KMS-11 (cell line): ENCODE measurements around the gene ADAMTS9.

ENCODE experiments used
- H2AFZ ChIP-seq: fragments of 200-600 bp; sonication (generic); 2 replicates; pipeline ENCODE4 v1.6.1; 2016; ENCODE audit warnings: antibody characterized with exemption, mixed run types, low read depth
- H3K27ac ChIP-seq: fragments of 200-600 bp; sonication (generic); 2 replicates; pipeline ENCODE4 v1.6.1; 2016; ENCODE audit warnings: mild to moderate bottlenecking, mixed run types
- H3K27me3 ChIP-seq: fragments of 200-600 bp; sonication (generic); 2 replicates; pipeline ENCODE4 v1.6.1; 2017; ENCODE audit warnings: mild to moderate bottlenecking, low read depth, mixed run types, moderate library complexity; ENCODE audit not compliant: insufficient read depth
- H3K36me3 ChIP-seq: fragments of 200-600 bp; sonication (generic); 2 replicates; pipeline ENCODE4 v1.6.1; 2017; ENCODE audit warnings: mild to moderate bottlenecking, mixed run types; ENCODE audit not compliant: insufficient read depth
- H3K4me1 ChIP-seq: fragments of 200-600 bp; sonication (generic); 2 replicates; pipeline ENCODE4 v1.6.1; 2016; ENCODE audit warnings: mild to moderate bottlenecking, low read depth, mixed run types; ENCODE audit not compliant: poor library complexity, severe bottlenecking
- H3K4me2 ChIP-seq: fragments of 200-600 bp; sonication (generic); 2 replicates; pipeline ENCODE4 v1.7.0; 2016; ENCODE audit warnings: mild to moderate bottlenecking, mixed run types
- H3K4me3 ChIP-seq: fragments of 200-600 bp; sonication (generic); IDR thresholded peaks from 2 replicates; pipeline ENCODE4 v1.6.1; 2017; ENCODE audit warnings: low read depth, low read length, mixed read lengths; ENCODE audit not compliant: insufficient read depth
- H3K79me2 ChIP-seq: fragments of 200-600 bp; sonication (generic); 2 replicates; pipeline ENCODE4 v1.6.1; 2016; ENCODE audit warnings: low read depth, mixed run types; ENCODE audit not compliant: insufficient read depth
- H3K9ac ChIP-seq: fragments of 200-600 bp; sonication (generic); 2 replicates; pipeline ENCODE4 v1.6.1; 2016; ENCODE audit warnings: mild to moderate bottlenecking, mixed run types
- H4K20me1 ChIP-seq: fragments of 200-600 bp; sonication (generic); 2 replicates; pipeline ENCODE4 v1.6.1; 2016; ENCODE audit warnings: mild to moderate bottlenecking, mixed run types; ENCODE audit not compliant: insufficient read depth
- CTCF ChIP-seq: fragments of 200-600 bp; sonication (generic); conservative IDR thresholded peaks from 2 replicates; pipeline ENCODE4 v1.6.1; 2017; ENCODE audit warnings: low read depth, mild to moderate bottlenecking, antibody characterized with exemption, low read length, moderate library complexity, mixed read lengths

Gene ADAMTS9

GRCh38 chr3:64645243-64645642 is 42.6 kb downstream of the ADAMTS9 start:
- no peak overlapping the region for H3K9ac ChIP-seq
- no peaks in the 10 kb centered on the region for H3K27me3 ChIP-seq
- H3K4me3 ChIP-seq = no peak overlapping the region
- H4K20me1 ChIP-seq = no peaks in the 10 kb centered on the region
- H3K4me1 ChIP-seq = no peaks in the 10 kb centered on the region
- H3K79me2 ChIP-seq = no peaks in the 10 kb centered on the region
- H3K36me3 ChIP-seq = no peaks in the 10 kb centered on the region
- no peak overlapping the region for H2AFZ ChIP-seq
- TF ChIP-seq CTCF = no peak
- H3K27ac ChIP-seq = no peak overlapping the region
- no peak overlapping the region for H3K4me2 ChIP-seq

GRCh38 chr3:64644483-64644882 is 43.3 kb downstream of the ADAMTS9 start:
- Histone ChIP-seq H2AFZ (no peak overlapping the region), H3K9ac (no peak overlapping the region), H3K4me2 (no peak overlapping the region), H3K27me3 (no peaks in the 10 kb centered on the region), H3K79me2 (no peaks in the 10 kb centered on the region), H3K4me1 (no peaks in the 10 kb centered on the region), H3K4me3 (no peak overlapping the region), H3K27ac (no peak overlapping the region), H3K36me3 (no peaks in the 10 kb centered on the region), H4K20me1 (no peaks in the 10 kb centered on the region)
- no peak for TF ChIP-seq CTCF

- Histone ChIP-seq H3K4me2 (no peak overlapping the region), H3K36me3 (no peaks in the 10 kb centered on the region), H2AFZ (no peak overlapping the region), H3K4me3 (no peak overlapping the region), H4K20me1 (no peaks in the 10 kb centered on the region), H3K79me2 (no peaks in the 10 kb centered on the region), H3K27me3 (no peaks in the 10 kb centered on the region), H3K9ac (no peak overlapping the region), H3K4me1 (no peaks in the 10 kb centered on the region), H3K27ac (no peak overlapping the region)
- no peak for TF ChIP-seq CTCF
Observed at GRCh38 chr3:64642327-64643151, 45.3 kb downstream of the ADAMTS9 start.

GRCh38 chr3:64638981-64639481 is 48.8 kb downstream of the ADAMTS9 start:
- Histone ChIP-seq H3K79me2 (no peaks in the 10 kb centered on the region), H4K20me1 (no peaks in the 10 kb centered on the region), H3K36me3 (no peaks in the 10 kb centered on the region), H3K9ac (no peak overlapping the region), H3K4me2 (no peak overlapping the region), H3K27me3 (no peaks in the 10 kb centered on the region), H3K4me1 (no peaks in the 10 kb centered on the region), H3K4me3 (no peak overlapping the region), H3K27ac (no peak overlapping the region), H2AFZ (no peak overlapping the region)
- TF ChIP-seq CTCF = no peak
